Mesendoderm (in vitro differentiated cells): ENCODE measurements around the gene FSTL5.

Experiments used
- DNase-seq: peaks from one replicate; pipeline ENCODE4 v3.0.0; 2013
- H2AK5ac ChIP-seq: 2 replicates; pipeline ENCODE4 v1.6.1; 2013; ENCODE audit warnings: low read length, inconsistent platforms
- H2BK120ac ChIP-seq: 2 replicates; pipeline ENCODE4 v1.6.1; 2013; ENCODE audit warnings: low read depth, mild to moderate bottlenecking, low read length, moderate library complexity, mixed read lengths
- H2BK15ac ChIP-seq: replicated peaks from 2 replicates; pipeline ENCODE4 v1.6.1; 2013; ENCODE audit warnings: low read depth, mild to moderate bottlenecking, moderate library complexity
- H2BK5ac ChIP-seq: 2 replicates; pipeline ENCODE4 v1.6.1; 2013; ENCODE audit warnings: low read length, inconsistent platforms
- H3K18ac ChIP-seq: 2 replicates; pipeline ENCODE4 v1.6.1; 2013; ENCODE audit warnings: mild to moderate bottlenecking, low read length, mixed read lengths
- H3K23ac ChIP-seq: one replicate; pipeline ENCODE4 v1.6.1; 2013; ENCODE audit warnings: low read length
- H3K27ac ChIP-seq: 2 replicates; pipeline ENCODE4 v1.5.1; 2013; ENCODE audit warnings: low read depth, mild to moderate bottlenecking, inconsistent platforms, low read length, moderate library complexity
- H3K27me3 ChIP-seq: 2 replicates; pipeline ENCODE4 v1.6.1; 2013; ENCODE audit warnings: low read length, control low read depth, mild to moderate bottlenecking, inconsistent platforms; ENCODE audit not compliant: insufficient read depth, poor library complexity
- H3K36me3 ChIP-seq: 2 replicates; pipeline ENCODE4 v1.6.1; 2013; ENCODE audit warnings: low read length, inconsistent platforms; ENCODE audit not compliant: control insufficient read depth, insufficient read depth
- H3K4ac ChIP-seq: one replicate; pipeline ENCODE4 v1.6.1; 2013; ENCODE audit warnings: low read depth, mild to moderate bottlenecking, low read length, moderate library complexity
- H3K4me1 ChIP-seq: 2 replicates; pipeline ENCODE4 v1.6.1; 2013; ENCODE audit warnings: low read depth, low read length, inconsistent platforms; ENCODE audit not compliant: control insufficient read depth
- H3K4me2 ChIP-seq: 2 replicates; pipeline ENCODE4 v1.6.1; 2013; ENCODE audit warnings: low read length
- H3K4me3 ChIP-seq: 2 replicates; pipeline ENCODE4 v1.5.1; 2013; ENCODE audit warnings: mild to moderate bottlenecking, low read length
- H3K56ac ChIP-seq: one replicate; pipeline ENCODE4 v1.6.1; 2013; ENCODE audit warnings: low read length
- H3K79me1 ChIP-seq: 2 replicates; pipeline ENCODE4 v1.6.1; 2013; ENCODE audit warnings: low read length, inconsistent platforms
- H3K79me2 ChIP-seq: 2 replicates; pipeline ENCODE4 v1.6.1; 2013; ENCODE audit warnings: mild to moderate bottlenecking, low read length; ENCODE audit not compliant: control insufficient read depth, insufficient read depth
- H3K9ac ChIP-seq: 2 replicates; pipeline ENCODE4 v1.6.1; 2013; ENCODE audit warnings: low read length, inconsistent platforms
- H4K5ac ChIP-seq: one replicate; pipeline ENCODE4 v1.6.1; 2013; ENCODE audit warnings: low read length
- H4K8ac ChIP-seq: one replicate; pipeline ENCODE4 v1.6.1; 2013; ENCODE audit warnings: low read depth, mild to moderate bottlenecking, control low read depth, low read length, moderate library complexity
- WGBS: extraction: QIAGEN DNeasy Blood & Tissue Kit; methylation state at CpG from one replicate; pipeline ENCODE4 v1.1.7; 2013; ENCODE audit warnings: low lambda C conversion rate, missing lambda C conversion rate; ENCODE audit not compliant: insufficient coverage; ENCODE audit errors: extremely low coverage; 5-methylcytosine and 5-hydroxymethylcytosine counted together

Gene FSTL5

GRCh38 chr4:161505141-161505540 is 658.7 kb downstream of the FSTL5 start:
- Histone ChIP-seq H3K4me3 (no peak overlapping the region), H2BK120ac (no peak overlapping the region), H2BK5ac (no peak overlapping the region), H3K27ac (no peak overlapping the region), H4K5ac (no peak overlapping the region), H3K4me1 (no peaks in the 10 kb centered on the region), H3K27me3 (no peaks in the 10 kb centered on the region), H3K56ac (no peak overlapping the region), H3K36me3 (no peaks in the 10 kb centered on the region), H3K4me2 (no peak overlapping the region), H3K9ac (no peak overlapping the region), H4K8ac (no peak overlapping the region), H3K4ac (no peak overlapping the region), H3K79me2 (no peaks in the 10 kb centered on the region), H3K23ac (no peak overlapping the region), H3K79me1 (no peaks in the 10 kb centered on the region), H2AK5ac (no peak overlapping the region), H3K18ac (no peak overlapping the region), H2BK15ac (no peak overlapping the region)
- no peak for DNase-seq
- no CpG with 5 or more reads among the region's 3 CpGs for WGBS

GRCh38 chr4:161498155-161498554 is 665.6 kb downstream of the FSTL5 start:
- no peak overlapping the region for H2AK5ac ChIP-seq
- no peaks in the 10 kb centered on the region for H3K36me3 ChIP-seq

GRCh38 chr4:161486461-161486860 is 677.3 kb downstream of the FSTL5 start:
- Histone ChIP-seq H3K4me2 (no peak overlapping the region), H3K56ac (no peak overlapping the region), H3K27me3 (no peaks in the 10 kb centered on the region), H3K18ac (no peak overlapping the region), H4K5ac (no peak overlapping the region), H2BK15ac (no peak overlapping the region), H3K79me1 (no peaks in the 10 kb centered on the region), H3K23ac (no peak overlapping the region), H3K27ac (no peak overlapping the region), H2BK120ac (no peak overlapping the region), H3K79me2 (no peaks in the 10 kb centered on the region), H3K4ac (no peak overlapping the region), H2BK5ac (no peak overlapping the region), H3K36me3 (no peaks in the 10 kb centered on the region), H3K4me3 (no peak overlapping the region), H2AK5ac (no peak overlapping the region), H3K4me1 (no peaks in the 10 kb centered on the region), H4K8ac (no peak overlapping the region), H3K9ac (no peak overlapping the region)
- no CpG with 5 or more reads among the region's 1 CpG for WGBS
- DNase-seq: no peak

More at GRCh38 chr4:161498155-161498554, 665.6 kb downstream of the FSTL5 start:
- Histone ChIP-seq H3K18ac (no peak overlapping the region), H3K4ac (no peak overlapping the region), H3K79me2 (no peaks in the 10 kb centered on the region), H3K79me1 (no peaks in the 10 kb centered on the region), H3K27me3 (no peaks in the 10 kb centered on the region), H3K4me1 (no peaks in the 10 kb centered on the region), H2BK15ac (no peak overlapping the region), H4K5ac (no peak overlapping the region), H4K8ac (no peak overlapping the region), H2BK120ac (no peak overlapping the region), H3K4me3 (no peak overlapping the region), H3K23ac (no peak overlapping the region), H3K4me2 (no peak overlapping the region), H3K9ac (no peak overlapping the region), H3K56ac (no peak overlapping the region), H3K27ac (no peak overlapping the region), H2BK5ac (no peak overlapping the region)
- no peak for DNase-seq

GRCh38 chr4:161466316-161466715 is 697.5 kb downstream of the FSTL5 start:
- Histone ChIP-seq H4K8ac (no peak overlapping the region), H2BK15ac (no peak overlapping the region), H3K4ac (no peak overlapping the region), H3K27me3 (no peaks in the 10 kb centered on the region), H2AK5ac (no peak overlapping the region), H3K23ac (no peak overlapping the region), H2BK5ac (no peak overlapping the region), H4K5ac (no peak overlapping the region), H3K4me2 (no peak overlapping the region), H3K36me3 (no peaks in the 10 kb centered on the region), H3K79me1 (no peaks in the 10 kb centered on the region), H3K18ac (no peak overlapping the region), H2BK120ac (no peak overlapping the region), H3K79me2 (no peaks in the 10 kb centered on the region), H3K27ac (no peak overlapping the region), H3K56ac (no peak overlapping the region), H3K9ac (no peak overlapping the region), H3K4me3 (no peak overlapping the region), H3K4me1 (no peaks in the 10 kb centered on the region)
- DNase-seq: peak; percentile 63
- WGBS: no CpG with 5 or more reads among the region's 4 CpGs

- H3K4me3 ChIP-seq: no peak overlapping the region
- no peak overlapping the region for H3K18ac ChIP-seq
- no peaks in the 10 kb centered on the region for H3K27me3 ChIP-seq
- H3K4ac ChIP-seq: no peak overlapping the region
- H3K4me1 ChIP-seq: peaks cover 2% of the 10 kb centered on the region
- H3K79me1 ChIP-seq: no peaks in the 10 kb centered on the region
- H3K79me2 ChIP-seq: no peaks in the 10 kb centered on the region
- H3K23ac ChIP-seq: no peak overlapping the region
- no peak overlapping the region for H2AK5ac ChIP-seq
- H3K9ac ChIP-seq: no peak overlapping the region
- no CpG with 5 or more reads among the region's 2 CpGs for WGBS
- no peak overlapping the region for H4K5ac ChIP-seq
- H3K56ac ChIP-seq: no peak overlapping the region
- no peak overlapping the region for H4K8ac ChIP-seq
- H2BK5ac ChIP-seq: no peak overlapping the region
- no peaks in the 10 kb centered on the region for H3K36me3 ChIP-seq
- H2BK15ac ChIP-seq: no peak overlapping the region
- no peak overlapping the region for H3K4me2 ChIP-seq
- H3K27ac ChIP-seq: no peak overlapping the region
- no peak for DNase-seq
- H2BK120ac ChIP-seq: no peak overlapping the region
These were observed 700.4 kb downstream of the FSTL5 start for GRCh38 chr4:161463436-161463835.

- H3K4me1 ChIP-seq: peaks cover 4% of the 10 kb centered on the region
- WGBS: no CpG with 5 or more reads among the region's 3 CpGs
These were observed 705.9 kb downstream of the FSTL5 start for GRCh38 chr4:161457906-161458305.

More at GRCh38 chr4:161457906-161458305, 705.9 kb downstream of the FSTL5 start:
- H3K23ac ChIP-seq: no peak overlapping the region
- no peak overlapping the region for H2BK15ac ChIP-seq
- no peak overlapping the region for H3K9ac ChIP-seq
- no peak overlapping the region for H2BK5ac ChIP-seq
- H2AK5ac ChIP-seq: no peak overlapping the region
- H3K36me3 ChIP-seq: no peaks in the 10 kb centered on the region
- H3K27me3 ChIP-seq: no peaks in the 10 kb centered on the region
- H3K4me2 ChIP-seq: no peak overlapping the region
- no peak overlapping the region for H3K4ac ChIP-seq
- peak; percentile 81 for DNase-seq
- no peaks in the 10 kb centered on the region for H3K79me2 ChIP-seq
- no peak overlapping the region for H3K56ac ChIP-seq
- H2BK120ac ChIP-seq: no peak overlapping the region
- no peak overlapping the region for H4K8ac ChIP-seq
- no peak overlapping the region for H3K4me3 ChIP-seq
- no peak overlapping the region for H3K27ac ChIP-seq
- no peaks in the 10 kb centered on the region for H3K79me1 ChIP-seq
- H4K5ac ChIP-seq: no peak overlapping the region
- no peak overlapping the region for H3K18ac ChIP-seq
